Skeletal muscle cell (primary cell): ENCODE results near the gene BCOR.

Experiments
- DNase-seq: peaks from one replicate; pipeline ENCODE4 v3.0.0-alpha.2; 2010; ENCODE audit warnings: low read depth
- H3K4me3 ChIP-seq: 2 replicates; pipeline ENCODE4 v1.5.1; 2011; ENCODE audit warnings: low read depth, mild to moderate bottlenecking, control low read depth, low read length, moderate library complexity

The BCOR gene

GRCh38 chrX:40011322-40012038 is 86.3 kb downstream of the BCOR start:
- H3K4me3 ChIP-seq, result no peak overlapping the region
- DNase-seq, result no peak

- no peak overlapping the region for H3K4me3 ChIP-seq
- DNase-seq, result no peak
Measured at GRCh38 chrX:40010550-40011321, 87.0 kb downstream of the BCOR start.

GRCh38 chrX:40009890-40010289 is 87.9 kb downstream of the BCOR start:
- DNase-seq, result no peak
- no peak overlapping the region for H3K4me3 ChIP-seq

GRCh38 chrX:40009462-40009851 is 88.3 kb downstream of the BCOR start:
- no peak for DNase-seq
- no peak overlapping the region for H3K4me3 ChIP-seq

- DNase-seq, result no peak
- H3K4me3 ChIP-seq, result no peak overlapping the region
Measured at GRCh38 chrX:40008791-40009461, 88.8 kb downstream of the BCOR start.

GRCh38 chrX:40007756-40008705 is 89.7 kb downstream of the BCOR start:
- DNase-seq, result no peak
- H3K4me3 ChIP-seq, result no peak overlapping the region

GRCh38 chrX:40007131-40007755 is 90.5 kb downstream of the BCOR start:
- DNase-seq, result no peak
- no peak overlapping the region for H3K4me3 ChIP-seq

GRCh38 chrX:40006106-40007017 is 91.4 kb downstream of the BCOR start:
- no peak for DNase-seq
- no peak overlapping the region for H3K4me3 ChIP-seq

- H3K4me3 ChIP-seq, result no peak overlapping the region
- no peak for DNase-seq
Measured at GRCh38 chrX:40005292-40006011, 92.3 kb downstream of the BCOR start.

- DNase-seq, result no peak
Measured at GRCh38 chrX:40004921-40005291, 92.9 kb downstream of the BCOR start.

GRCh38 chrX:40004246-40004535 is 93.6 kb downstream of the BCOR start:
- H3K4me3 ChIP-seq, result no peak overlapping the region
- DNase-seq, result no peak

More at GRCh38 chrX:40004921-40005291, 92.9 kb downstream of the BCOR start:
- no peak overlapping the region for H3K4me3 ChIP-seq

GRCh38 chrX:40003428-40004245 is 94.1 kb downstream of the BCOR start:
- no peak overlapping the region for H3K4me3 ChIP-seq
- no peak for DNase-seq

- H3K4me3 ChIP-seq, result no peak overlapping the region
- DNase-seq, result no peak
Measured at GRCh38 chrX:40003071-40003427, 94.7 kb downstream of the BCOR start.
